ENCODE results near the gene SCRT2.

The SCRT2 gene

GRCh38 chr20:634148-634925 is 41.3 kb downstream of the SCRT2 start:
- DNase-seq (ENCODE audit: low spot score) = no peak

GRCh38 chr20:631101-631500 is 44.5 kb downstream of the SCRT2 start:
- no peak for DNase-seq (ENCODE audit: low spot score)

DNA sequence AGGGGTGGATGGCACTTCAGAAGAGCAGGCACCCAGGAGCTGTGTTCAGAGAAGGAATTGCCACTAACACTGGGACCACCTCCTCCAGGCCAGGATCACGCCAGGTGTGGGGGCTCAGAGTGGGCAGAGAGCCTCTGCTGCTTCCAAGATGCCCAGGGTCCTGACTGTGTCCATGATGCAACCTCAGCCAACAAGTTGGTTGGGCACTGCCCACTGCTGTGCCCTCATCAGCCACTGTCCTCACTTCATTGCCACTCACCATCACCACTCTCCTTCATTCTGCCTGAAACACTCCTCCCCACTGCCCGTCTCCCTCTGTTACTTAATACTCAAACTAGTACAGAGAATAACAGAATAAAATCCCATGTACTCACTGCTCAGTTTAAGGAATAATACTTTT is 49.0 kb downstream of the SCRT2 start:
- DNase-seq (ENCODE audit: low spot score) = no peak

GRCh38 chr20:625360-625932 is 50.2 kb downstream of the SCRT2 start:
- DNase-seq (ENCODE audit: low spot score) = no peak

GRCh38 chr20:623704-624103 is 51.9 kb downstream of the SCRT2 start:
- DNase-seq (ENCODE audit: low spot score) = no peak

DNA sequence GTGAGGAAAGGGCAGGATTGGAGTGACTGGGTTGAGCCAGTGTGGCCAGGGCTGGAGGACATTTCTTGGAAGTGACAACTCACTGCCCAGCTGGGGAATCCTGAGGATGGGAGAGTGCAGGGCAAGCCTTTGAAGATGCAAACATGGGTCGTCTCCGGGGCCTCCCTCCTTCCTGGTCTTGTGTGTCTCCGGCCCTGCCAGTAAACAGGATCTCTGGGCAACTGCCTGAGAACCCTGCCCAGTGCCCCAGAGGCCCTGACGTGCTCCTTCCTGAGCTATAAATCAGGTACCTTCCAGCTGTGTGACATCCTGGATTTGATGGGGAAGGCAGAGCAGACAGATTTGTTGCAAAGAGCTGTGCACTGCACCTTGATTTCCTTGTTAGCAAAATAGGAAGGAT is 52.6 kb downstream of the SCRT2 start:
- no peak for DNase-seq (ENCODE audit: low spot score)

GRCh38 chr20:622161-622560 is 53.4 kb downstream of the SCRT2 start:
- no peak for DNase-seq (ENCODE audit: low spot score)

DNA sequence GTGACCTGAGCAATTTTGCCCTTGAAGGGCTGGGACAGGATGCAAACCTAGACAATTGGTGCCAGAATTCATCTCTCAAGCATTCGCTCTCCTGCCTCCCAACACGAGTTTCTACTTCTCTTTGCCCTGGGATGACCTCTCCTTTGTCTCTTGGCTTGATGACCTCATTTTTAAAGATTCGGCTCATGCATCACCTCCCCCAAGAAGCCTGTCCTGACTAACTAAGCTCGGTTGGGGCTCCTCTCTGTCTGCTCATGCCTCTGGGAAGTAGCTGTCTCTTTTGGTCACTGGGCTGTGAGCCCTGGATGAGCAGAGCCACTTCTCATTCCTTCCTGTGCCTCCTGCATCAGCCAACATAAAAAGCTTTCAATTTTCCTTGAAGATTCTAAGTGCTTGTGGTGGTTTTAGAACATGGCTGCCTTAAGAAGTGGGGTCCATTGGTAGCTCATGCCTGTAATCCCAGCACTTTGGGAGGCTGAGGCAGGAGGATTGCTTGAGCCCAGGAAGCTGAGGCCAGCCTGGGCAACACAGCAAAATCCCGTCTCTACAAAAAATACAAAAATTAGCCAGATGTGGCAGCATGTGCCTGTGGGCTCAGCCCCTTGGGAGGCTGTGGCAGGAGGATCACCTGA is 54.4 kb downstream of the SCRT2 start:
- no peak for DNase-seq (ENCODE audit: low spot score)

- no peak for DNase-seq (ENCODE audit: low spot score)
Measured at GRCh38 chr20:620246-620645, 55.4 kb downstream of the SCRT2 start.

DNA sequence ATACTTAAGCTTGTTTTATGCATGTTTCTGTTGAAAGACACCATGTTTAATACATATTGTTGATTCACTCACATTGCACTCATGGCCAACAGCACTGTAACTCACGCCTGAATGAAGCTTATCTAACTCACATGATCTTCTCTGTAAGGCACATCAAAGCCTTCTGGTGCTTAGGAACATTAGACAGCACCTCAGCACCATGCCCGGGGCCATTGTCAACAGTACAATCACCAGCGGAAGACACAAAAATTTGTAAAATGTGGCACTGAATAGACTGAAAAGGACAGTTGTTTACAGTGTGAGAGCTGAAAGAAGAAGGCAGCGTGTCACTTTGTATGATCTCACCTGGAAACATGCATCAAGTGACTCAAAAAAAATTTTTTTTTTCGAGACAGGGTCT is 56.6 kb downstream of the SCRT2 start:
- DNase-seq (ENCODE audit: low spot score) = no peak

DNA sequence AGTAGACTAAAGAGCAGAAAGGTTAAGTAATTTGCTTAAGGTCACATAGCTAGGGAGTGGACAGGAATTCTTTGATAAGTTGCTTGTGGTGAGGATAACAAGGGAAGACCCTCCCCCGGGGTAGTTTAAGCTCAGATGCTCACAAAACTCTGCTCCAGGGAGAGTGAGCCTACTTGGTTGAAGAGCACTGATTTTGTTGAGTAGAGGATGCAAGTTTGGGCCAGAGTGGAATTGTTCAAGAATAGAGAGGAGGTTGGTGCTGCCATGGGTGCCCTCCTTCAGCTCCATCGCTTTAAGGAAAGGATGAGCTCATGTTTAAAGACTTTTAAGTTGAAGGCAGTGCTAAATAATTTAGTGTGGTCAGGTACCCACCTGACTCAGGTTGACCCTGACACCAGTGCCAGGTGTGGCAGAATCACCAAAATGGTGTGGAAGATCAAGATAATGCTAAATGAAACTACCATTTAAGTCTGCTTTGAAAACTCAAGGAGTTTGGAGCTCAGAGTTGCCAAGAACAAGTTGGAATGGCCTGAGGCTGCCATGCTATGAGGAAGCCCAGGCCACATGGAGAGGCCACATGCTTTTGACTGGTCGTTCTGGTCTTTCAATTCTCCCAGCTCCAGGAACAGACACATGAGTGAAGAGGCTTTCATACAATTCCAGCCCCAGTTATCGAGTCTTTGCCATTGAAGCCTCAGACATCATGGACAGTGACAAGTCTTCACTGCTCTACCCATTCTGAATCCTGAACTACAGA is 57.5 kb downstream of the SCRT2 start:
- no peak for DNase-seq (ENCODE audit: low spot score)

- no peak for DNase-seq (ENCODE audit: low spot score)
Measured at GRCh38 chr20:615514-615913, 60.1 kb downstream of the SCRT2 start.

- no peak for DNase-seq (ENCODE audit: low spot score)
Measured at GRCh38 chr20:611843-612185, 63.8 kb downstream of the SCRT2 start.
